ENCODE measurements around the gene ERFE.

Gene ERFE

GRCh38 chr2:238155761-238156694 is 2.7 kb upstream of the ERFE start:
- DNase-seq (ENCODE audit: low spot score): no peak

- DNase-seq (ENCODE audit: low spot score): no peak
Measured at GRCh38 chr2:238157506-238158017, 1.2 kb upstream of the ERFE start.

- no peak for DNase-seq (ENCODE audit: low spot score)
Measured at GRCh38 chr2:238158018-238158508, 707 bp upstream of the ERFE start.

GRCh38 chr2:238159071-238159539 is 335 bp downstream of the ERFE start:
- DNase-seq (ENCODE audit: low spot score): peak; percentile 43

GRCh38 chr2:238159661-238160205 is 963 bp downstream of the ERFE start:
- no peak for DNase-seq (ENCODE audit: low spot score)

GRCh38 chr2:238160206-238161129 is 1.7 kb downstream of the ERFE start:
- peak; percentile 81 for DNase-seq (ENCODE audit: low spot score)

GRCh38 chr2:238161291-238162051 is 2.7 kb downstream of the ERFE start:
- no peak for DNase-seq (ENCODE audit: low spot score)

- DNase-seq (ENCODE audit: low spot score): peak; percentile 39
Measured at GRCh38 chr2:238162251-238162845, 3.6 kb downstream of the ERFE start.

- DNase-seq (ENCODE audit: low spot score): peak; percentile 38
Measured at GRCh38 chr2:238162846-238163441, 4.2 kb downstream of the ERFE start.

GRCh38 chr2:238163481-238164198 is 4.9 kb downstream of the ERFE start:
- peak; percentile 32 for DNase-seq (ENCODE audit: low spot score)

GRCh38 chr2:238164906-238165287 is 6.1 kb downstream of the ERFE start:
- peak; percentile 33 for DNase-seq (ENCODE audit: low spot score)

- no peak for DNase-seq (ENCODE audit: low spot score)
Measured at GRCh38 chr2:238165288-238165921, 6.6 kb downstream of the ERFE start.

- DNase-seq (ENCODE audit: low spot score): peak; percentile 27
Measured at GRCh38 chr2:238166391-238167343, 7.9 kb downstream of the ERFE start.

GRCh38 chr2:238167344-238167715 is 8.6 kb downstream of the ERFE start:
- no peak for DNase-seq (ENCODE audit: low spot score)

GRCh38 chr2:238167761-238168160 is 9.0 kb downstream of the ERFE start:
- DNase-seq (ENCODE audit: low spot score): peak; percentile 84

GRCh38 chr2:238168196-238169047 is 9.7 kb downstream of the ERFE start:
- DNase-seq (ENCODE audit: low spot score): peak; percentile 83
